Astrocyte (in vitro differentiated cells and primary cell): ENCODE data around the gene C19orf73. TPM values are rescaled to one million over a fixed set of nuclear protein-coding genes. Genes with fewer than 3 reads are reported as not detected.

Experiments
- DNase-seq: peaks from one replicate; pipeline ENCODE4 v3.0.0-alpha.2; 2010; ENCODE audit warnings: low read depth
- FAIRE-seq: peaks from 2 replicates; lab custom pipeline; 2011; peaks lifted over from hg19 to GRCh38; lab: Jason Lieb, UNC
- H2AFZ ChIP-seq: 2 replicates; pipeline ENCODE4 v1.6.0; 2012; ENCODE audit warnings: low read depth, low read length, inconsistent platforms
- H3K27ac ChIP-seq: 2 replicates; pipeline ENCODE4 v1.5.1; 2011; ENCODE audit warnings: low read depth, low read length, inconsistent platforms
- H3K27me3 ChIP-seq: 2 replicates; pipeline ENCODE4 v1.6.0; 2011; ENCODE audit warnings: low read length, inconsistent platforms; ENCODE audit not compliant: insufficient read depth
- H3K36me3 ChIP-seq: 2 replicates; pipeline ENCODE4 v1.5.1; 2011; ENCODE audit warnings: low read length, inconsistent platforms; ENCODE audit not compliant: insufficient read depth
- H3K4me1 ChIP-seq: 2 replicates; pipeline ENCODE4 v1.5.1; 2011; ENCODE audit warnings: low read length, inconsistent platforms; ENCODE audit not compliant: insufficient read depth
- H3K4me2 ChIP-seq: 2 replicates; pipeline ENCODE4 v1.6.0; 2012; ENCODE audit warnings: low read length, inconsistent platforms
- H3K4me3 ChIP-seq: 2 replicates; pipeline ENCODE4 v1.5.1; 2011; ENCODE audit warnings: low read depth, mild to moderate bottlenecking, low read length, inconsistent platforms; ENCODE audit not compliant: insufficient read depth
- H3K79me2 ChIP-seq: 2 replicates; pipeline ENCODE4 v1.6.0; 2012; ENCODE audit warnings: mild to moderate bottlenecking, low read length, inconsistent platforms; ENCODE audit not compliant: insufficient read depth
- H3K9ac ChIP-seq: 2 replicates; pipeline ENCODE4 v1.6.0; 2012; ENCODE audit warnings: mild to moderate bottlenecking, low read length, inconsistent platforms
- H3K9me3 ChIP-seq: 2 replicates; pipeline ENCODE4 v1.5.1; 2012; ENCODE audit warnings: low read depth, mild to moderate bottlenecking, low read length, inconsistent platforms; ENCODE audit not compliant: insufficient read depth
- H4K20me1 ChIP-seq: 2 replicates; pipeline ENCODE4 v1.6.0; 2012; ENCODE audit warnings: low read length, inconsistent platforms; ENCODE audit not compliant: insufficient read depth
- H3K27ac Mint-ChIP-seq: one replicate; pipeline ENCODE4 v1.8.0; 2021; ENCODE audit warnings: mild to moderate bottlenecking, mixed read lengths; ENCODE audit not compliant: unreplicated experiment
- H3K27me3 Mint-ChIP-seq: one replicate; pipeline ENCODE4 v1.8.0; 2021; ENCODE audit warnings: low read depth, mixed read lengths; ENCODE audit not compliant: unreplicated experiment
- H3K36me3 Mint-ChIP-seq: one replicate; pipeline ENCODE4 v1.8.0; 2021; ENCODE audit warnings: low read depth, mixed read lengths; ENCODE audit not compliant: unreplicated experiment
- H3K4me1 Mint-ChIP-seq: one replicate; pipeline ENCODE4 v1.8.0; 2021; ENCODE audit warnings: low read depth, mixed read lengths; ENCODE audit not compliant: unreplicated experiment
- H3K4me3 Mint-ChIP-seq: one replicate; pipeline ENCODE4 v1.8.0; 2021; ENCODE audit warnings: mild to moderate bottlenecking, moderate library complexity, mixed read lengths; ENCODE audit not compliant: unreplicated experiment
- H3K9me3 Mint-ChIP-seq: one replicate; pipeline ENCODE4 v1.8.0; 2021; ENCODE audit warnings: mild to moderate bottlenecking, mixed read lengths; ENCODE audit not compliant: unreplicated experiment
- CTCF ChIP-seq: IDR thresholded peaks from 2 replicates; pipeline ENCODE4 v1.5.1; 2011; ENCODE audit warnings: low read depth, mild to moderate bottlenecking, inconsistent platforms, low read length, moderate library complexity; ENCODE audit not compliant: insufficient read depth
- EZH2 ChIP-seq: IDR thresholded peaks from 2 replicates; pipeline ENCODE4 v1.6.1; 2012; ENCODE audit warnings: mild to moderate bottlenecking, low read length, inconsistent platforms; ENCODE audit not compliant: insufficient read depth
- total RNA-seq: library from RNA; stranded (reverse); gene quantifications from 2 replicates; pipeline ENCODE4 v1.2.1, GENCODE V29; 2021

The C19orf73 gene
- total RNA-seq, 1 donor from 2014 or later = 0.73 TPM

DNA sequence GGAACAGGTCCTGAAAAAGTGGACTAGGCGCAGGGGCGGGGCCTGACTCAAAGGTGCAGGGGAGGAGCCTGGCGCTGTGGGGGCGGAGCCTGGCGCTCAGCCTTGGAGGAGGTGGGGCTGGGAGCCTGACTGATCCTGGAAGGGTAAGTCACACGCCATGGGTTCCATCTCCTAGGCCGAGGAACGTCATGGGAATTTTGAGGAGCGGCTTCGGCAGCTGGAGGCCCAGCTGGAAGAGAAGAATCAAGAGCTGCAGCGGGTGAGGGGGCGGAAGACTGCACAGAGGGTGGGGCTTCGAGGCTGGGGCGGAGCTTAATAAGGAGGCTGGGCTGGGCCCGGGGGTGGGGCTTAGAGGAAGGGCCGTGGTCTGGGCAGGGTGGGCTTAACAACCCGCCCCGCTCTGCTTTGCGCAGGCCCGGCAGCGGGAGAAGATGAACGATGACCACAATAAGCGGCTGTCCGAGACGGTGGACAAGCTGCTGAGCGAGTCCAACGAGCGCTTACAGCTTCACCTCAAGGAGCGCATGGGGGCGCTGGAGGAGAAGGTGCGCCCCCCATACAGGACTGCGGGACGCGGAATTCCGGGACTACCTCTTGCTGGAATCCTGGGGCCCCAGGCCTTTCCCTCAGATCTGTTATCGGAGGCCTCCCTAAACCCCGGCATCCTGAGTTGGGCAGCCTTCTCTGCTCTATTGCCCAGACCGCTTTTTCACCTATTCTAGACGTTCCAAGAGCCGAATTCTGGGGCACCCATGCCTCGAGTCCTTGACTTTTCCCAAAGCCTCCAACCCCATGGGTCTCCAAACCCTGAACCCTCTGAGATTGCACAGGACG is 14.9 kb upstream of the C19orf73 start:
- no peak overlapping the region for H3K4me3 Mint-ChIP-seq

GRCh38 chr19:49132974-49133609 is 14.1 kb upstream of the C19orf73 start:
- peaks cover 42% of the 10 kb centered on the region for H3K36me3 Mint-ChIP-seq
- no peaks in the 10 kb centered on the region for H3K36me3 ChIP-seq
- TF ChIP-seq CTCF = no peak
- TF ChIP-seq EZH2 = no peak
- peaks cover 5% of the 10 kb centered on the region for H3K9me3 Mint-ChIP-seq
- no peak overlapping the region for H3K9ac ChIP-seq
- no peaks in the 10 kb centered on the region for H3K9me3 ChIP-seq
- H3K27me3 ChIP-seq = no peaks in the 10 kb centered on the region
- no peaks in the 10 kb centered on the region for H4K20me1 ChIP-seq
- no peak overlapping the region for H3K27ac ChIP-seq
- H2AFZ ChIP-seq = no peak overlapping the region
- DNase-seq (no peak), FAIRE-seq (no peak)
- H3K4me3 Mint-ChIP-seq = no peak overlapping the region
- H3K4me1 ChIP-seq = no peaks in the 10 kb centered on the region
- peak overlapping the region; percentile 59 for H3K4me2 ChIP-seq
- H3K27me3 Mint-ChIP-seq = peaks cover 3% of the 10 kb centered on the region
- peaks cover 7% of the 10 kb centered on the region for H3K4me1 Mint-ChIP-seq
- no peak overlapping the region for H3K4me3 ChIP-seq
- H3K79me2 ChIP-seq = no peaks in the 10 kb centered on the region
- H3K27ac Mint-ChIP-seq = no peak overlapping the region

More for the DNA sequence above, 14.9 kb upstream of the C19orf73 start:
- Histone ChIP-seq H4K20me1 (no peaks in the 10 kb centered on the region), H3K4me1 (no peaks in the 10 kb centered on the region), H3K4me2 (peak overlapping the region; percentile 59), H3K79me2 (no peaks in the 10 kb centered on the region), H3K4me3 (no peak overlapping the region), H3K27ac (no peak overlapping the region), H3K36me3 (no peaks in the 10 kb centered on the region), H3K27me3 (no peaks in the 10 kb centered on the region), H2AFZ (peak overlapping the region; percentile 41), H3K9ac (no peak overlapping the region), H3K9me3 (no peaks in the 10 kb centered on the region)
- Mint-ChIP-seq H3K27me3 (peaks cover 3% of the 10 kb centered on the region), H3K36me3 (peaks cover 38% of the 10 kb centered on the region), H3K4me1 (peaks cover 3% of the 10 kb centered on the region), H3K9me3 (peaks cover 4% of the 10 kb centered on the region), H3K27ac (no peak overlapping the region)
- DNase-seq (no peak), FAIRE-seq (no peak)
- TF ChIP-seq EZH2 (no peak), CTCF (no peak)

DNA sequence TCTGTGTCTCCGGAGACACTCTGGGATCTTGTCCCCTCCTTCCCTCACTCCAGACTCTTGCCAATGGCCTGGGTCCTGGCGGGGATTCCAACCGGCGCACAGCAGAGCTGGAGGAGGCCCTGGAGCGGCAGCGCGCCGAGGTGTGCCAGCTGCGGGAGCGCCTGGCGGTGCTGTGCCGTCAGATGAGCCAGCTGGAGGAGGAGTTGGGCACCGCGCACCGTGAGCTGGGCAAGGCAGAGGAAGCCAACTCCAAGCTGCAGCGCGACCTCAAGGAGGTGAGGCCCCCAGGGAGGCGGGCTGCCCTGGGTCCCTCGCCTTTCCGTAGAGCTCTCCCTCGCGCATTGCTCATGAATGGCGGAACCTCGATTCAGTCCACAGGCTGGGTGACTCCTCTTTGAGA is 11.4 kb upstream of the C19orf73 start:
- no peaks in the 10 kb centered on the region for H3K27me3 Mint-ChIP-seq
- Histone ChIP-seq H3K79me2 (no peaks in the 10 kb centered on the region), H3K9me3 (no peaks in the 10 kb centered on the region)

More for the DNA sequence above, 11.4 kb upstream of the C19orf73 start:
- DNase-seq (no peak), FAIRE-seq (no peak)
- Histone ChIP-seq H3K9ac (no peak overlapping the region), H3K4me2 (no peak overlapping the region), H3K36me3 (no peaks in the 10 kb centered on the region), H3K27me3 (no peaks in the 10 kb centered on the region), H2AFZ (no peak overlapping the region), H3K4me3 (no peak overlapping the region), H3K27ac (no peak overlapping the region), H3K4me1 (peaks cover 4% of the 10 kb centered on the region), H4K20me1 (no peaks in the 10 kb centered on the region)
- TF ChIP-seq EZH2 (no peak), CTCF (no peak)
- H3K4me1 Mint-ChIP-seq = peaks cover 5% of the 10 kb centered on the region
- no peak overlapping the region for H3K27ac Mint-ChIP-seq
- H3K9me3 Mint-ChIP-seq = peaks cover 5% of the 10 kb centered on the region
- peaks cover 25% of the 10 kb centered on the region for H3K36me3 Mint-ChIP-seq
- no peak overlapping the region for H3K4me3 Mint-ChIP-seq
